Retinal pigment epithelial cell (primary cell): ENCODE results near the gene HAUS1.
A peak's percentile ranks its signal among the peaks of the same experiment; 100 is the strongest.

Experiments
- DNase-seq: peaks from one replicate; pipeline ENCODE4 v3.0.0-alpha.2; 2010; ENCODE audit warnings: low read depth
- H3K4me3 ChIP-seq: 2 replicates; pipeline ENCODE4 v1.5.1; 2011; ENCODE audit warnings: mild to moderate bottlenecking, low read length, control low read depth, moderate library complexity
- CTCF ChIP-seq: conservative IDR thresholded peaks from 2 replicates; pipeline ENCODE4 v1.5.1; 2011; ENCODE audit warnings: low read depth, low read length, control low read depth, inconsistent platforms

Gene HAUS1

GRCh38 chr18:46104128-46104911 is at the start of gene HAUS1:
HAUS1 (plus strand) TSS chr18:46104385; CDS start chr18:46104412, 27 bp downstream.
- TF ChIP-seq CTCF = no peak
- peak; percentile 43 for DNase-seq
- H3K4me3 ChIP-seq = peak within 1 kb of the TSS; percentile 89

- TF ChIP-seq CTCF = no peak
- DNase-seq = no peak
- no peak overlapping the region for H3K4me3 ChIP-seq
These were observed 49.0 kb upstream of the HAUS1 start for GRCh38 chr18:46054956-46055837.

- no peak for DNase-seq
- H3K4me3 ChIP-seq = no peak overlapping the region
- TF ChIP-seq CTCF = no peak
These were observed 48.4 kb upstream of the HAUS1 start for GRCh38 chr18:46055838-46056230.

GRCh38 chr18:46060359-46060841 is 43.8 kb upstream of the HAUS1 start:
- TF ChIP-seq CTCF = no peak

GRCh38 chr18:46061387-46061786 is 42.8 kb upstream of the HAUS1 start:
- H3K4me3 ChIP-seq = no peak overlapping the region
- no peak for TF ChIP-seq CTCF
- no peak for DNase-seq

More at GRCh38 chr18:46060359-46060841, 43.8 kb upstream of the HAUS1 start:
- H3K4me3 ChIP-seq = no peak overlapping the region
- no peak for DNase-seq

GRCh38 chr18:46061796-46062195 is 42.4 kb upstream of the HAUS1 start:
- H3K4me3 ChIP-seq = no peak overlapping the region
- TF ChIP-seq CTCF = no peak
- no peak for DNase-seq
